NCI-H774 (cell line): Measurements from ENCODE around the gene SH3RF3.
A peak's percentile ranks its signal among the peaks of the same experiment; 100 is the strongest.

Source experiments
- DNase-seq: peaks from one replicate; lab custom pipeline; 2025; lab: John Stamatoyannopoulos, UW

The SH3RF3 gene

GRCh38 chr2:109261906-109262631 lies 133.1 kb downstream of the SH3RF3 start:
- no peak for DNase-seq

GRCh38 chr2:109264595-109265328 lies 135.8 kb downstream of the SH3RF3 start:
- DNase-seq, result no peak

- DNase-seq, result no peak
Measured at GRCh38 chr2:109265369-109265768, 136.4 kb downstream of the SH3RF3 start.

- DNase-seq, result no peak
Measured at GRCh38 chr2:109265953-109266352, 136.9 kb downstream of the SH3RF3 start.

- DNase-seq, result no peak
Measured at GRCh38 chr2:109266496-109266895, 137.5 kb downstream of the SH3RF3 start.

- no peak for DNase-seq
Measured at GRCh38 chr2:109266998-109267854, 138.2 kb downstream of the SH3RF3 start.

GRCh38 chr2:109268916-109269315 lies 139.9 kb downstream of the SH3RF3 start:
- no peak for DNase-seq

GRCh38 chr2:109269706-109270504 lies 140.9 kb downstream of the SH3RF3 start:
- DNase-seq, result no peak

- no peak for DNase-seq
Measured at GRCh38 chr2:109270505-109271312, 141.7 kb downstream of the SH3RF3 start.

- no peak for DNase-seq
Measured at GRCh38 chr2:109271920-109272319, 142.9 kb downstream of the SH3RF3 start.

GRCh38 chr2:109272461-109272860 lies 143.5 kb downstream of the SH3RF3 start:
- no peak for DNase-seq

- no peak for DNase-seq
Measured at GRCh38 chr2:109275120-109276012, 146.4 kb downstream of the SH3RF3 start.

- DNase-seq, result no peak
Measured at GRCh38 chr2:109277406-109277805, 148.4 kb downstream of the SH3RF3 start.

GRCh38 chr2:109279243-109279860 lies 150.3 kb downstream of the SH3RF3 start:
- no peak for DNase-seq

- no peak for DNase-seq
Measured at GRCh38 chr2:109280804-109281203, 151.8 kb downstream of the SH3RF3 start.

GRCh38 chr2:109282360-109282759 lies 153.4 kb downstream of the SH3RF3 start:
- no peak for DNase-seq

- no peak for DNase-seq
Measured at GRCh38 chr2:109282865-109283264, 153.9 kb downstream of the SH3RF3 start.

- DNase-seq, result peak; percentile 27
Measured at GRCh38 chr2:109284826-109285225, 155.8 kb downstream of the SH3RF3 start.

- no peak for DNase-seq
Measured at GRCh38 chr2:109285244-109285651, 156.2 kb downstream of the SH3RF3 start.
